ENCODE results near the gene CTDSP1.
A peak's percentile ranks its signal among the peaks of the same experiment; 100 is the strongest.

CTDSP1 gene, protein sequence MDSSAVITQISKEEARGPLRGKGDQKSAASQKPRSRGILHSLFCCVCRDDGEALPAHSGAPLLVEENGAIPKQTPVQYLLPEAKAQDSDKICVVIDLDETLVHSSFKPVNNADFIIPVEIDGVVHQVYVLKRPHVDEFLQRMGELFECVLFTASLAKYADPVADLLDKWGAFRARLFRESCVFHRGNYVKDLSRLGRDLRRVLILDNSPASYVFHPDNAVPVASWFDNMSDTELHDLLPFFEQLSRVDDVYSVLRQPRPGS

DNA sequence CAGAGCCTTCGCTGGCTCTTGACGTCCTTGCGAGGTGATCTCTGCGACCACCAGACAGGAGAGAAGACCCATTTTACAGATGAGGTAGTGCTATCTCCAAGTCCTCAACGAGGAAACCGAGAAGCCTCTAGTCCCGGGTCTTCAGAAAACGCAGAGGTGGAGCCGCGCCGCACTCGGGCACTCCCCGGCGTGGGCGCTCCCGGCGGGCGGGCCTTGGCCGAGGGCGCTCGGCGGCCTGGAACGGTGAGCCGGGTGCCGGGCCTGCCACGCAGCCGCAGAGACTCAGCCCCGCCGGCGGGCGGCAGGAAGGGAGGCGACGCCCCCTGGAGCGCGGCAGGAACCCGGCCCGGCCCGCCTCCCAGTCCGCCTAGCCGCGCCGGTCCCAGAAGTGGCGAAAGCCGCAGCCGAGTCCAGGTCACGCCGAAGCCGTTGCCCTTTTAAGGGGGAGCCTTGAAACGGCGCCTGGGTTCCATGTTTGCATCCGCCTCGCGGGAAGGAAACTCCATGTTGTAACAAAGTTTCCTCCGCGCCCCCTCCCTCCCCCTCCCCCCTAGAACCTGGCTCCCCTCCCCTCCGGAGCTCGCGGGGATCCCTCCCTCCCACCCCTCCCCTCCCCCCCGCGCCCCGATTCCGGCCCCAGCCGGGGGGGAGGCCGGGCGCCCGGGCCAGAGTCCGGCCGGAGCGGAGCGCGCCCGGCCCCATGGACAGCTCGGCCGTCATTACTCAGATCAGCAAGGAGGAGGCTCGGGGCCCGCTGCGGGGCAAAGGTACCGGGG lies at the start of gene CTDSP1:
Gene CTDSP1, plus strand, starts transcription at position 478 of the 776 bp plus-strand sequence. Its CDS starts 223 bp downstream, at position 701.
- peak; percentile 98 for DNase-seq (ENCODE audit: low spot score)

- no peak for DNase-seq (ENCODE audit: low spot score)
These were observed 45.6 kb upstream of the CTDSP1 start for GRCh38 chr2:218354045-218354444.

DNA sequence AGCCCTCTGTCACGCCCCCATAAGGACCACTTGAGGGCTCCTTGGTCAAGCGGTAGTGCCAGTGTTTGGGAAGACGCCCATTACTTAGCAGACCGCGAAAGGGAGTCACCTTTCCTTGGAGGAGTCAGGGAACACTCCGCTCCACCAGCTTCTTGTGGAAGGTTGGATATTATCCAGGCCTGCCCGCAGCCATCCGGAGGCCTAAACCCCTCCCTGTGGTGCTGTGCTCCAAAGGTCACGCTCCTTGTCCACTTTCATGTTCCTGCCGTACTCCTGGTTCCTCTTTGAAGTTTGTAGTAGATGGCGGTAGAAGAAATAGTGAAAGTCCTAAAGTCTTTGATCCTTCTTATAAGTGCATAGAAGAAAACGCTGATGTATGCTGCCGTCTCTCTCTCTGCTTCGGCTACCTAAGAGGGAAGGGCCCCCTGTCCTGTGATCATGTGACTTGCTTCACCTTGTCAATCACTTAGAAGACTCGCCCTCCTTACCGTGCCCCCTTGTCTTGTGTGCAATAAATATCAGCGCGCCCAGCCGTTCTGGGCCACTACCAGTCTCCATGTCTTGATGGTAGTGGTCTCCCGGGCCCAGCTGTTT lies 44.7 kb upstream of the CTDSP1 start:
- no peak for DNase-seq (ENCODE audit: low spot score)

DNA sequence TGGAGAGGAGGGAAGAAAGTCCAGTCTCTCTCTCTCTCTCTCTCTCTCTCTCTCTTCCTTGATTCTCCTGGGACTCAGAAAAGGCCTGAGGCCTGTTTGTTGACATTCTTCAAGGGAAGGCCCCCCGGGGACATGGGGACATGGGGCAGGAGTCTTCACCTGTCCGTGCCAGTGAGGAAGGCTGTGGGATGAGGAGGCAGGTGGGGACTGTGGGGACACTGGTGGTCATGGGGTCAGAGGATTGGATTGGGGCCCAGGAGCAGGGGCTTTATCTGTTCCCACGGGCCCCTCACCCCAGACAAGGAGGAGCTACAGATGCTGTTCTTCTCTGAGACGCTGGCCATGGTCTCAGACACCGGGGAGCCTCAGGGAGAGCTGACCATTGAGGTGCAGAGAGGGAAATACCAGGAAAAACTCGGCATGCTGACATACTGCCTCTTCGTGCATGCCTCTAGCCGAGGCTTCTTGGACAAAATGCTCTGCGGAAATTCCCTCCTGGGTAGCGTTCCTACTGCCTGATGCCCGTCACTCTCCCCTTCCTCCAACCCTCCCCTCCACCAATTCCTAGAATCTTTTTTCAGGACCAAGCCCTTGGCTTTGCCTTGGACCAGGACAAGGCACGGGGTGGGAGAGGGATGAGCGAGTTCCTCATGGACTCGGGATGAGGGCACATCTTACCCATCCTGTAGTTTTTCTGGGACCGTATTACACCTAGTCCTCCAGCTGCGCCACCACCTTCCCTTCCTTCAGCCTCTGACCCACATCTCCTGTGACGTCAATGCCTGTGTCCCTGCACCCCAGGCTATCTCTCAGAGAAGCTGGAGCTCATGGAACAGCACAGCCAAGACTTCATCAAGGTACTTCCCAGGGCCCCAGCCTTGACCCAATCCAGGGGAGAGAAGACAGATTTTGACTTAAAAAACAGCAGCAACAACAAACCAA lies 42.2 kb upstream of the CTDSP1 start:
- DNase-seq (ENCODE audit: low spot score), result no peak

GRCh38 chr2:218360453-218360852 lies 39.2 kb upstream of the CTDSP1 start:
- DNase-seq (ENCODE audit: low spot score), result no peak

GRCh38 chr2:218362606-218363005 lies 37.1 kb upstream of the CTDSP1 start:
- no peak for DNase-seq (ENCODE audit: low spot score)

DNA sequence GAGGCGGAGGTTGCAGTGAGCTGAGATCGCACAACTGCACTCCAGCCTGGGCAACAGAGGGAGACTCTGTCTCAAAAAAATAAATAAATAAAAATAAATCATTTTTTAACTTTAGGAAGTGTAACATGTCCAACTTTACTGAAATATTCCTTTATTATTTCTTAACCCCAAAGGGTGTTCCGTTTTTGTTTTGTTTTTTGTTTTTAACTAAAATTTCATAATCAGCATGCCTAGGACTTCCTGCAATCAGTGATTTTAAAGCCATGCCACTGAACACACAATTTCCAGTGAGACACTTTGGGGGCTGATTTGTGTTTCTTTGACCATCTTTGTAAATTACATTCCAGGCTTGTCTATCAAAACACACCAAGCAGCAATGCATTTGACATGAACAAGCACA lies 35.9 kb upstream of the CTDSP1 start:
- DNase-seq (ENCODE audit: low spot score), result no peak

GRCh38 chr2:218364196-218364595 lies 35.5 kb upstream of the CTDSP1 start:
- DNase-seq (ENCODE audit: low spot score), result no peak

- DNase-seq (ENCODE audit: low spot score), result no peak
These were observed 32.9 kb upstream of the CTDSP1 start for GRCh38 chr2:218366621-218367414.

- DNase-seq (ENCODE audit: low spot score), result peak; percentile 91
These were observed 32.1 kb upstream of the CTDSP1 start for GRCh38 chr2:218367415-218368149.

- DNase-seq (ENCODE audit: low spot score), result no peak
These were observed 31.5 kb upstream of the CTDSP1 start for GRCh38 chr2:218368150-218368528.

DNA sequence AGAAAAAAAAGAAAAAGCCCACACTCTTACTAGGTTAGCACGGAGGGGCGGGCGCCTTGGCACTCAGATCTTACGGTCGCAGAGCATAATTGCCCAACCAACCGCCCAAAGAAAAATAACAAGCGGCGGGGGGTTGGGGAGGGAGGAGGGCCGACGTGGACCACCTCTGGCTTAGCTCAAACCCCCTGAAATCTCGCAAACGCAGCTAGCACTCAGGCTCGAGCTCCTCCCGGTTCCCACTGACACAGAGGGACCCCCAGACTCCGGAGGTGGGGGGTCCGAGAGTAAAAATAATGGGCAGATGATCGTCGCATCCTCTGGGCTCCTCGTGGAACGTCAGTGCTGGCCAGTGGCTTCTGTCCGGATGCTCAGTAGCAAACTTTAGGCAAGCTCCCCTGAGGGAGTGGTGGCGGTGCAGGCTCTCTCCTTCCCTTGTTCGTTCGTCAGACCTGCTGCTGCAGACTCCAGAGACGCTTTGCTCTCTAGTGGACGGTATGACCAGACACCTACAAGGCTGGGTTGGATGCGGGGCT lies 31.0 kb upstream of the CTDSP1 start:
- DNase-seq (ENCODE audit: low spot score), result no peak

- DNase-seq (ENCODE audit: low spot score), result no peak
These were observed 30.3 kb upstream of the CTDSP1 start for GRCh38 chr2:218369330-218369729.

- no peak for DNase-seq (ENCODE audit: low spot score)
These were observed 29.1 kb upstream of the CTDSP1 start for GRCh38 chr2:218370410-218371063.

DNA sequence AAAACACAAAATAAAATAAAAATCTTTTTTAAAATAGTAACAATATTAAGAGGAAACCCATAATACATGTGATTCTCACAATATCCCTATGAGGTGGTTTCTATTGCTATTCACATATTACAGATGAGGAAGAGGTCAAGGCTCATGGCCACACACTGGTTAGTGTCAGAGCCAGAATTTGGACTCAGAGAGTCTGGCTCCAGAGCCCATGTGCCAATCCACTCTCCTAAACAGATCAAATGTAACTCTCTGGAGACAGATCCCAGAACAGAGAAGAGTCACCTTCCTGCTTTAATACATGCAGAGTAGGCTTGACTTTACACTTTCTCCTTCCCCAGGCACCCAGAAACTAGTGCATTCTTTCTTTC lies 27.7 kb upstream of the CTDSP1 start:
- DNase-seq (ENCODE audit: low spot score), result no peak

DNA sequence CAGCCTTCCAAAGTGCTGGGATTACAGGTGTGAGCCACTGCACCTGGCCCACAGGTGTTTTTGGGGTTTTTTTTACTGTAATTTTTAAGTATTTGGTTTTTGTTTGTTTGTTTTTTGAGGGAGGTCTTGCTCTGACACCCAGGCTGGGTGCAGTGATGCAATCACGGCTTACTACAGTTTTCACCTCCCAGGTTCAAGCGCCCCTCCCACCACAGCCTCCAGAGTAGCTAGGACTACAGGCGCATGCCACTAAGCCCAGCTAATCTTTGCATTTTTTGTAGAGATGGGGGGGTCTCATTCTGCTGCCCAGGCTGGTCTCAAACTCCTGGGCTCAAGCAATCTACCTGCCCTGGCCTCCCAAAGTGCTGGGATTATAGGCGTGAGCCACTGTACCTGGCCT lies 24.9 kb upstream of the CTDSP1 start:
- no peak for DNase-seq (ENCODE audit: low spot score)

GRCh38 chr2:218375212-218375611 lies 24.5 kb upstream of the CTDSP1 start:
- peak; percentile 44 for DNase-seq (ENCODE audit: low spot score)

DNA sequence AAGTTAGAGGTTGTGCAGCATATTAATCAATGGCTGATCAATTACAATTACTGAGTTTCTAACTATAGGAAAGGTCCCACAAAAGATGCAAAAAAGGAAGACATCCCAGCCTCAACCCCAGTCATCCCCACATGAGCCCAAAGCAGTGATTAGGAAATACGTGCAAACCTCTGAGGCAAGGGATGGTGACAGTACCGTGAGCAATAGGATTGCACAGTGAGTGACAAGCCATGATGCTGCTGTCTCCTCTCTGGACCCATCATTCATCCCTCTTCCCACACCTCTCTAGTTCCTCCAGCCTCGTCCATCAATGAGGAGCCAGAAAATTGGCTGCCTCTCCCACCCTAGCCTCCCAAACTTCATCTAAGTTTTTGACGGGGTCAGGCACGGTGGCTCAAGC lies 21.6 kb upstream of the CTDSP1 start:
- no peak for DNase-seq (ENCODE audit: low spot score)

DNA sequence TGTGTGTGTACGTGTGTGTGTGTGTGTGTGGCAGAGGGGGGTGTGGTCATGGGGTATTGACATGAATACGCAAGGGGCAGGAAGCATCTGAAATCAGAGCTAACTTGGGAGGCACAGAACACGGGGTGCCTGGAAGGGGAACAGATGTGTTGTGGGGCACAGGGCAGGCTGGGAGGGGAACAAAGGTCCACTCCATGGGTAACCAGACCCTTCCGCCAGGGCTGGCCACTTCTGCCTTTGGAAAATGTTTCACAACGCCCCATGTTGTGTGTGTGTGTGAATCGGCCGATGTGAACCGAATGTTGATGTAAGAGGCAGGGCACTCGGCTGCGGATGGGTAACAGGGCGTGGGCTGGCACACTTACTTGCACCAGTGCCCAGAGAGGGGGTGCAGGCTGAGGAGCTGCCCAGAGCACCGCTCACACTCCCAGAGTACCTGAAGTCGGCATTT lies 17.7 kb upstream of the CTDSP1 start, which contains the start of gene SLC11A1:
Gene SLC11A1, plus strand, starts transcription at position 358 of the 451 bp plus-strand sequence. CDS start 96 bp downstream, outside the sequence.
- no peak for DNase-seq (ENCODE audit: low spot score)

GRCh38 chr2:218382785-218383184 lies 16.9 kb upstream of the CTDSP1 start:
- no peak for DNase-seq (ENCODE audit: low spot score)

Measured in GM03348 (cell line).